Suprapubic skin (tissue), 4 donors: ENCODE data around the gene TGFBR2. TPM values are rescaled to one million over a fixed set of nuclear protein-coding genes. Genes with fewer than 3 reads are reported as not detected.
A peak's percentile ranks its signal among the peaks of the same experiment; 100 is the strongest.

Source experiments
- DNase-seq, 2 donors: peaks; one replicate each; pipeline ENCODE4 v3.0.0-alpha.2; 2019; ENCODE audit warnings: low spot score in 2 of 2
- H3K27ac ChIP-seq: fragments of 200-600 bp; sonication (generic); one replicate; pipeline ENCODE4 v1.5.1; 2019
- H3K27me3 ChIP-seq: fragments of 200-600 bp; sonication (generic); one replicate; pipeline ENCODE4 v1.5.1; 2019
- H3K36me3 ChIP-seq: fragments of 200-600 bp; sonication (generic); one replicate; pipeline ENCODE4 v1.5.1; 2019
- H3K4me1 ChIP-seq: fragments of 200-600 bp; sonication (generic); one replicate; pipeline ENCODE4 v1.5.1; 2019
- H3K4me3 ChIP-seq: fragments of 200-600 bp; sonication (generic); one replicate; pipeline ENCODE4 v1.5.1; 2019; ENCODE audit warnings: mild to moderate bottlenecking
- H3K9me3 ChIP-seq: fragments of 200-600 bp; sonication (generic); one replicate; pipeline ENCODE4 v1.5.1; 2019
- CTCF ChIP-seq, 2 donors: fragments of 200-600 bp in 1 of 2; fragments of 450-650 bp in 1 of 2; sonication (generic) in 1 of 2; IDR thresholded peaks; one replicate each; pipeline ENCODE4 v1.5.1; 2016 to 2019; ENCODE audit warnings: antibody characterized with exemption in 2 of 2, mild to moderate bottlenecking in 1 of 2, moderate library complexity in 1 of 2
- EP300 ChIP-seq: sonication (generic); formaldehyde crosslinking; IDR thresholded peaks from one replicate; pipeline ENCODE4 v1.6.1; 2017; ENCODE audit warnings: antibody characterized with exemption
- POLR2A ChIP-seq, 2 donors: fragments of 450-650 bp; IDR thresholded peaks; one replicate each; pipeline ENCODE4 v1.6.1; 2017; ENCODE audit warnings: antibody characterized with exemption in 2 of 2, mild to moderate bottlenecking in 2 of 2, moderate library complexity in 2 of 2
- POLR2AphosphoS5 ChIP-seq, 3 donors: sonication (generic); formaldehyde crosslinking; IDR thresholded peaks; one replicate each; pipeline ENCODE4 v1.6.1; 2017; ENCODE audit warnings: antibody characterized with exemption in 3 of 3
- WGBS: methylation state at CpG from one replicate; pipeline ENCODE4 v1.1.5; 2018; 5-methylcytosine and 5-hydroxymethylcytosine counted together
- total RNA-seq, 4 donors: library from RNA; depleted of rRNA; stranded (reverse); fragments of >200 nt; gene quantifications; one replicate each; pipeline ENCODE4 v1.1.0, GENCODE V29; 2016

Gene TGFBR2
- total RNA-seq, 4 donors from 2014 or later: 63.7 to 84.3 (median 83.3) TPM

DNA sequence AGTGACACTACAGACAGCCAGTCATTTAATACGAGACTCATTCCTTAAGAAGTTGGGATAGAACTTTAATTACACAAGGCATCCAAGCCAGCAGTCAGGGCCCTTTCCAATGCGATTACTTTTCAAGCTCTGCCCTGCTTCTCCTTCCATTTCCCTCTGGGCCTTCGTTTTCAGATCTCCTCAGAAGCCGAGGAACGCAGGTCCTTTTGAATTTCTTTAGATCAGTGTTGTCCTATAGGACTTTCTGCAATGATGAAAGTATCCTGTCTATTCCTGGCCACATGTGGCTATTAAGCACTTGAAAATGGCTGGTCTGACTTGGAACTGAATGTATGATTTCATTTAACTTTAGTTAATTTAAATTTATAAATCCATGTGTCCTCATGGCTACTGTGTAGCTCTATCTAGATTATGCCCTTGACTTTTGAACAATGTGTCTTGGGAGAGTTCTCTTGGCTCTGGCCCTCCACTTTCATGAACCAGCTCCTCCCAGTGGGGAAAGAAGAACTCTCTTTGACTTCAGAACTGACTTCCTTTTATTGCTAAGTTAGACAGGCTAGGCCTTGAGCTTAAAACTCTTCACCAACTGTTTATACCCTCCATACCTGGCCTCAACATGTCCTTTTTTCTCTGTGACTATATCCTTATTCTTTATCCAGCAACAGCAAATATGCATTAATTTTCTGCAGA is 22.6 kb downstream of the TGFBR2 start:
- peak overlapping the region; percentile 42 for H3K27ac ChIP-seq
- no peak overlapping the region for H3K4me3 ChIP-seq
- H3K4me1 ChIP-seq: peaks cover 91% of the 10 kb centered on the region
- H3K27me3 ChIP-seq: no peaks in the 10 kb centered on the region
- DNase-seq: no peak
- WGBS: 60% methylated on average over 5 of the region's 5 CpGs
- no peaks in the 10 kb centered on the region for H3K9me3 ChIP-seq
- TF ChIP-seq CTCF (IDR thresholded peaks at IDR 0.05) (peak in 1 of 2 donors; percentile 24), POLR2A (IDR thresholded peaks at IDR 0.05) (no peak)
- H3K36me3 ChIP-seq: peaks cover 1% of the 10 kb centered on the region

DNA sequence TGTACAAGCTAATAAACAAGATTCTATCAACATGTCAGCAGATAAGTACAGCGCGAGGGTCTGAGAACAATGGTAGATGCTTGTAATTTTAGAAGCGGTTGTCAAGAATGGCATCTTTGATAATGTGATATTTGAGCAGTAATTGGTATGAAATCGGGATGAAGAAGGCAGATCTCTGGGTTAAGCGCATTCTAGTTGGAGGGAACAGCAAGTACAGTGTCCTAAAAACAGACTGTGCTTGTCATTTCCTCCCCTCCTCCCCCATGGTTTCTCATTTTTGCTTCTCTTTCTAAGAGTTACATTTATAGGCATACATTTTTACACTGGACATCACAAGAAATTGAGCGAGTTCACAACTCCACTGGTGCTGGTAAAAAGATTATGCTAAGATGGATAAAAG is 23.3 kb downstream of the TGFBR2 start:
- no peak overlapping the region for H3K4me3 ChIP-seq
- H3K4me1 ChIP-seq: peaks cover 96% of the 10 kb centered on the region
- H3K9me3 ChIP-seq: no peaks in the 10 kb centered on the region
- DNase-seq: no peak
- H3K27me3 ChIP-seq: no peaks in the 10 kb centered on the region
- TF ChIP-seq CTCF (IDR thresholded peaks at IDR 0.05): no peak
- no peak for TF ChIP-seq POLR2A (IDR thresholded peaks at IDR 0.05)
- no peak for TF ChIP-seq EP300
- no peak for TF ChIP-seq POLR2AphosphoS5 (IDR thresholded peaks at IDR 0.05)
- H3K36me3 ChIP-seq: no peaks in the 10 kb centered on the region
- WGBS: 77% methylated on average over 6 of the region's 6 CpGs
- peak overlapping the region; percentile 42 for H3K27ac ChIP-seq

GRCh38 chr3:30630238-30631030 is 24.0 kb downstream of the TGFBR2 start:
- no peak overlapping the region for H3K4me3 ChIP-seq
- TF ChIP-seq POLR2A (IDR thresholded peaks at IDR 0.05): no peak
- TF ChIP-seq EP300: no peak
- TF ChIP-seq CTCF (IDR thresholded peaks at IDR 0.05): no peak
- no peak for TF ChIP-seq POLR2AphosphoS5 (IDR thresholded peaks at IDR 0.05)
- H3K36me3 ChIP-seq: no peaks in the 10 kb centered on the region
- H3K9me3 ChIP-seq: no peaks in the 10 kb centered on the region
- no peak for DNase-seq
- H3K27ac ChIP-seq: peak overlapping the region; percentile 68
- H3K27me3 ChIP-seq: no peaks in the 10 kb centered on the region
- peaks cover 98% of the 10 kb centered on the region for H3K4me1 ChIP-seq
- 85% methylated on average over 2 of the region's 2 CpGs for WGBS

- Histone ChIP-seq H3K4me1 (peaks cover 97% of the 10 kb centered on the region), H3K9me3 (no peaks in the 10 kb centered on the region), H3K36me3 (no peaks in the 10 kb centered on the region), H3K4me3 (no peak overlapping the region), H3K27me3 (no peaks in the 10 kb centered on the region), H3K27ac (peak overlapping the region; percentile 68)
- WGBS: 80% methylated on average over 7 of the region's 7 CpGs
- DNase-seq: no peak
- no peak for TF ChIP-seq POLR2AphosphoS5 (IDR thresholded peaks at IDR 0.05)
- TF ChIP-seq EP300: no peak
- TF ChIP-seq POLR2A (IDR thresholded peaks at IDR 0.05): no peak
- TF ChIP-seq CTCF (IDR thresholded peaks at IDR 0.05): no peak
Observed at GRCh38 chr3:30631243-30631904, 25.0 kb downstream of the TGFBR2 start.

DNA sequence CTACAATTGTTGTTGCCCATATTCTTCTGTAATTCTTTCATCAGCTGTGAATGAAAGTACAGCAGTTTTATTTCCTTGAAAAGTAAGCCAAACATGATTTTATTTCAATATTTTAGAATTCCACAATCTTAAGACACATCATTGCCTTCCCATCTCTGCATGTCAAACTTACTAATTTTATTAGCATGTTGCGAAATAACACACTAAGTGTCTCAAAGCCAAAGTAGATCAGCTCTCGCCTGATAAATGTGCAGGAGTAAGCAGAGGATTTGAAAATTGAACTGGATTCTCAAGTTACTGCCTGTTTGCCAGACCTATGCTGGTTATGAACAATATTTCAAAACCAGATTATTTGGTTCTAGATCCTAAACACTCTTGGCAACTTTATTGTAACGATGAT is 25.7 kb downstream of the TGFBR2 start:
- H3K36me3 ChIP-seq: no peaks in the 10 kb centered on the region
- TF ChIP-seq EP300 (no peak), POLR2A (IDR thresholded peaks at IDR 0.05) (no peak), POLR2AphosphoS5 (IDR thresholded peaks at IDR 0.05) (no peak), CTCF (IDR thresholded peaks at IDR 0.05) (no peak)
- WGBS: 22% methylated on average over 3 of the region's 3 CpGs
- H3K27ac ChIP-seq: peak overlapping the region; percentile 68
- no peak for DNase-seq
- H3K4me1 ChIP-seq: peaks cover 91% of the 10 kb centered on the region
- H3K4me3 ChIP-seq: no peak overlapping the region
- H3K9me3 ChIP-seq: no peaks in the 10 kb centered on the region
- no peaks in the 10 kb centered on the region for H3K27me3 ChIP-seq
